GM19193 (cell line): ENCODE data around the gene ETNK2.

Experiments
- POLR2A ChIP-seq: IDR thresholded peaks from 4 replicates; pipeline ENCODE4 v1.6.1; 2011; ENCODE audit not compliant: insufficient read depth, insufficient read length; ENCODE audit errors: extremely low read depth

Gene ETNK2

GRCh38 chr1:204145033-204145504 is 6.8 kb downstream of the ETNK2 start:
- no peak for TF ChIP-seq POLR2A

- no peak for TF ChIP-seq POLR2A
These were observed 8.4 kb downstream of the ETNK2 start for GRCh38 chr1:204143276-204144041.

GRCh38 chr1:204142032-204142974 is 9.5 kb downstream of the ETNK2 start:
- TF ChIP-seq POLR2A: no peak

GRCh38 chr1:204141131-204141530 is 10.7 kb downstream of the ETNK2 start:
- no peak for TF ChIP-seq POLR2A

- TF ChIP-seq POLR2A: no peak
These were observed 11.9 kb downstream of the ETNK2 start for GRCh38 chr1:204139952-204140351.

- no peak for TF ChIP-seq POLR2A
These were observed 12.8 kb downstream of the ETNK2 start for GRCh38 chr1:204139088-204139487.

GRCh38 chr1:204136814-204137213 is 15.0 kb downstream of the ETNK2 start:
- no peak for TF ChIP-seq POLR2A

GRCh38 chr1:204134103-204134502 is 17.7 kb downstream of the ETNK2 start:
- no peak for TF ChIP-seq POLR2A

GRCh38 chr1:204132718-204133117 is 19.1 kb downstream of the ETNK2 start:
- TF ChIP-seq POLR2A: no peak

- TF ChIP-seq POLR2A: no peak
These were observed 19.9 kb downstream of the ETNK2 start for GRCh38 chr1:204131978-204132377.

- TF ChIP-seq POLR2A: no peak
These were observed 20.6 kb downstream of the ETNK2 start for GRCh38 chr1:204130981-204131892.

GRCh38 chr1:204130178-204130577 is 21.7 kb downstream of the ETNK2 start:
- no peak for TF ChIP-seq POLR2A

- no peak for TF ChIP-seq POLR2A
These were observed 22.6 kb downstream of the ETNK2 start for GRCh38 chr1:204128964-204129896.
